Measurements from ENCODE around the gene COMT.

COMT gene

DNA sequence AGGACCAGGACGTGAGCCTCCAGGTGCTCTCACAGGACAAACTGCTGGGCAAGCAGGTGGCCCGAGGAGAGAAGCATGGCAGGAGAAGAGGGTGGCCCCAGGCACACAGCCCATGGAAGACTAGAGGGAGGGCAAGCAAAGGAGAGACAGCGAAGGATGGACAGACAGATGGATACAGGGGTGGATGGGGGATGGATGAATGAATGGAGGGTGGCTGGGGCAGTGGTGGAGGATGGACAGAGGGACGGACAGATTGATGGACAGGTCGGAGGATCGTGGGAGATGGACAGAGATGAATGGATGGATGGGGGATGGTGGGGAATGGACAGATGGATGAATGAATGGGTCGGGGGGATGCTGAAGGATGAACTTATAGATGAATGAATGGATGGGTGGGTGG lies 52.4 kb downstream of the COMT start:
- no peaks in the 10 kb centered on the region for H3K27me3 ChIP-seq (ENCODE audit: control insufficient read depth, insufficient read depth, low read length)
- no peak overlapping the region for H3K4me3 ChIP-seq (ENCODE audit: low read depth, low read length)
- no peak overlapping the region for H3K9ac ChIP-seq (ENCODE audit: low read length)
- H3K36me3 ChIP-seq (ENCODE audit: control insufficient read depth, insufficient read depth, low read length) = no peaks in the 10 kb centered on the region
- no peak overlapping the region for H3K27ac ChIP-seq (ENCODE audit: low read depth, low read length)
- H3K9me3 ChIP-seq (ENCODE audit: control insufficient read depth, insufficient read depth, low read depth, low read length) = no peaks in the 10 kb centered on the region
- H3K4me1 ChIP-seq (ENCODE audit: control insufficient read depth, insufficient read depth, low read length) = peaks cover 7% of the 10 kb centered on the region

GRCh38 chr22:19994851-19995610 lies 53.5 kb downstream of the COMT start:
- H3K9ac ChIP-seq (ENCODE audit: low read length) = no peak overlapping the region

DNA sequence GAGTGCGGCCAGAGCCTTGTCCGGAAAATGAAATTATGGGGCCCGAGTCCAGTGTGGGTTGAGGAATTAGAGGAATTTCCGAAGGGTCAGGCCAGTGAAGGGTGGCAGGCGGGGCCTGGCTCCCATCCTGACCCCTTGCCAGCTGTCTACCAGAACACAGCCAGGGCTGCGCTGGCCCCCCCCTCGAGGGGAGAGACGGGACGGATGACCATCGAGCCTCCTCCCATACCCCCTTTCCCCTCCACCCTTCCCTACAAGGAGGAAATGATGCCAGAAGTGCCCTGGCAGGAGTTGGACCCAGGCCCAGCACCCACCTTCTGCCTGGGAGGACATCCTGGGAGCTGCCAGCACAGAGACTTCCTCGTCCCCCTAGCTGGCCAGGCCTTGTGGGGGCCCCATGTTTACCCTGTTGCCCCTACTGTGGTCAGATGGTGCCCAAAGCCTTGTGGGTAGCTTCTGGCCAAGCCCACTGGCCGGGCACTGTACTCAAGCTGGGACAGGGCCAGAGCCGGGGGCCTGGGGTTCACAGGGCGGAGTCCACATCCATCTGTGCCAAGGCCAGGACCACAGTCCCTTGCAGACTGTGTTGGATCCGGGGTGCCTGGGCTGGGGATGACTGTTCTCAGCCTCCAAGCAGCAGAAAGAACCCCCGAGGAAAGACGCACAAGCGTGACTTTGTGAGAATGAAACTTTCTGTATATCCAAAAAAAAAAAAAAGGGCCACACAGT lies 54.2 kb downstream of the COMT start:
- Histone ChIP-seq H3K4me1 (ENCODE audit: control insufficient read depth, insufficient read depth, low read length) (peaks cover 24% of the 10 kb centered on the region), H3K4me3 (ENCODE audit: low read depth, low read length) (no peak overlapping the region), H3K9me3 (ENCODE audit: control insufficient read depth, insufficient read depth, low read depth, low read length) (no peaks in the 10 kb centered on the region), H3K9ac (ENCODE audit: low read length) (no peak overlapping the region), H3K27me3 (ENCODE audit: control insufficient read depth, insufficient read depth, low read length) (no peaks in the 10 kb centered on the region), H3K27ac (ENCODE audit: low read depth, low read length) (no peak overlapping the region), H3K36me3 (ENCODE audit: control insufficient read depth, insufficient read depth, low read length) (no peaks in the 10 kb centered on the region)

More at GRCh38 chr22:19994851-19995610, 53.5 kb downstream of the COMT start:
- H3K36me3 ChIP-seq (ENCODE audit: control insufficient read depth, insufficient read depth, low read length) = no peaks in the 10 kb centered on the region
- H3K27ac ChIP-seq (ENCODE audit: low read depth, low read length) = no peak overlapping the region
- H3K4me3 ChIP-seq (ENCODE audit: low read depth, low read length) = no peak overlapping the region
- peaks cover 17% of the 10 kb centered on the region for H3K4me1 ChIP-seq (ENCODE audit: control insufficient read depth, insufficient read depth, low read length)
- no peaks in the 10 kb centered on the region for H3K27me3 ChIP-seq (ENCODE audit: control insufficient read depth, insufficient read depth, low read length)
- H3K9me3 ChIP-seq (ENCODE audit: control insufficient read depth, insufficient read depth, low read depth, low read length) = no peaks in the 10 kb centered on the region

DNA sequence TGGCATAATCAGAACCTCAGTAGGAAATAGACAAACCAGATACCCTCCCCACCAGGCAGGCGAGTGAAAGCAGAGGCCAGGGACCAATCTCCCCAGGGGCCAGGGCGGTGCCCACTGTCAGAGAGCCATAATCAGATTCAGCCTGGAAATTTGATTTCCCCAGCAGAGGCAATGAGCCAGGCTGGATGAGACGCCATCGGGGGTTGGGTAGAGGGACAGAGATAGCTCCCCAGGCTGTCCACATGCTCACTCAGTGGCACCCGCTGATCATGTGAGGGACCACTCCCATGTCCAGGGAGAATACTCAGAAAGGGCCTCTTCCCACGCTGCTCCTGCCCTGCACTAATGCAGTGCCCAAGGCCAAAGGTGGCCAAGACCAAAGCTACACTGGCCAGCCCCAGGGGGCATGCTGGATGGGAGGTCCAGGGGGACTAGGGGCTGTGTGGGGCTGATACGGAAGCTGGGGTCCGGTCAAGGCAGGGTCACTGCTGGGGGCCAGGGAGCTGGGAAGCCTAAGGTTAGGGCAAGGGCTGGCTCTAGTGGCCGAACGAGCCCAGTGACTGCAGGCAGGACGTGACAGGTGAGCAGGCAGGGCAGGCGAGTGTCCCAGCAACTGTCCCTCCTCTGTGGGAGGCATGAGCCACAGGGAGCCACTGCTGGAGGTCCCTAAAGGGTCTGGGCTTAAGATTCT lies 55.3 kb downstream of the COMT start:
- no peaks in the 10 kb centered on the region for H3K36me3 ChIP-seq (ENCODE audit: control insufficient read depth, insufficient read depth, low read length)
- H3K4me3 ChIP-seq (ENCODE audit: low read depth, low read length) = no peak overlapping the region
- H3K9me3 ChIP-seq (ENCODE audit: control insufficient read depth, insufficient read depth, low read depth, low read length) = no peaks in the 10 kb centered on the region
- no peak overlapping the region for H3K27ac ChIP-seq (ENCODE audit: low read depth, low read length)
- no peak overlapping the region for H3K9ac ChIP-seq (ENCODE audit: low read length)
- no peaks in the 10 kb centered on the region for H3K27me3 ChIP-seq (ENCODE audit: control insufficient read depth, insufficient read depth, low read length)
- peaks cover 33% of the 10 kb centered on the region for H3K4me1 ChIP-seq (ENCODE audit: control insufficient read depth, insufficient read depth, low read length)

DNA sequence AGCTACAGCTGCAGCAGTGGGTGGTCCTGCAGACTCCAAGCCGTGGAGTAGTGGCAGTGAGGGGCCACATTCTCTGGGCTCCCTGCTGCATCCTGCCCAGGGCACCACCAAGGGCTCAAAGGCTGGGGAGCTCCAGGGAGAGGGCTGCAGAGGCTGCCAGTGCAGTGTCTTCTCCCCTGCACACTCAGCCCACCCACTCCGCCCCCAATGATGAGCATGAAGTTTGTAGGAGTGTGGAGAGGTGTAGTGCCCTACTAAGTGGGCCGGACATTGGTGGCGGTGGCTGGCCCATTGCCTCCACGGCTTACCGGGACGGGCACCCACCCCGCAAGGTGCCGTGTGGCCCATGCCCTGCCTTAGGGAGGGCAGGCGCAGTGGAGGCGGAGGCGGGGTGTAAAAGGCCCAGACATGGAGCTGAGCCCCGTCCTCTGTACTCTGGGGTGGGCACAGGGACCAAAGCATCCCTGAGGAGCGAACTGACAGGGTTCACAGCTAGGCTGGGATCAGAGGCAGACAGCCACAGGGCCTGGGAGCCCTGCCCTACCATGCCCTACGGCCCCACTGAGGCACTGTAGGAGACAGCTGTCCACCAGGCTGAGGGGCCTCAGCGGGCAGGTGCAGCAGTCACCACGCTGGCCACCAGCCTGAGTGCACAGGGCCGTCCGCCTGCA lies 56.1 kb downstream of the COMT start:
- no peak overlapping the region for H3K4me3 ChIP-seq (ENCODE audit: low read depth, low read length)
- H3K4me1 ChIP-seq (ENCODE audit: control insufficient read depth, insufficient read depth, low read length) = peaks cover 35% of the 10 kb centered on the region
- no peak overlapping the region for H3K27ac ChIP-seq (ENCODE audit: low read depth, low read length)
- H3K27me3 ChIP-seq (ENCODE audit: control insufficient read depth, insufficient read depth, low read length) = no peaks in the 10 kb centered on the region
- no peaks in the 10 kb centered on the region for H3K9me3 ChIP-seq (ENCODE audit: control insufficient read depth, insufficient read depth, low read depth, low read length)
- H3K9ac ChIP-seq (ENCODE audit: low read length) = no peak overlapping the region
- H3K36me3 ChIP-seq (ENCODE audit: control insufficient read depth, insufficient read depth, low read length) = no peaks in the 10 kb centered on the region

GRCh38 chr22:19998232-19998951 lies 56.8 kb downstream of the COMT start:
- H3K36me3 ChIP-seq (ENCODE audit: control insufficient read depth, insufficient read depth, low read length) = no peaks in the 10 kb centered on the region
- H3K4me1 ChIP-seq (ENCODE audit: control insufficient read depth, insufficient read depth, low read length) = peaks cover 35% of the 10 kb centered on the region
- H3K9me3 ChIP-seq (ENCODE audit: control insufficient read depth, insufficient read depth, low read depth, low read length) = peaks cover 1% of the 10 kb centered on the region; the same call in 1 of the 2 replicates
- H3K9ac ChIP-seq (ENCODE audit: low read length) = no peak overlapping the region
- H3K27me3 ChIP-seq (ENCODE audit: control insufficient read depth, insufficient read depth, low read length) = no peaks in the 10 kb centered on the region
- H3K27ac ChIP-seq (ENCODE audit: low read depth, low read length) = no peak overlapping the region
- H3K4me3 ChIP-seq (ENCODE audit: low read depth, low read length) = no peak overlapping the region

DNA sequence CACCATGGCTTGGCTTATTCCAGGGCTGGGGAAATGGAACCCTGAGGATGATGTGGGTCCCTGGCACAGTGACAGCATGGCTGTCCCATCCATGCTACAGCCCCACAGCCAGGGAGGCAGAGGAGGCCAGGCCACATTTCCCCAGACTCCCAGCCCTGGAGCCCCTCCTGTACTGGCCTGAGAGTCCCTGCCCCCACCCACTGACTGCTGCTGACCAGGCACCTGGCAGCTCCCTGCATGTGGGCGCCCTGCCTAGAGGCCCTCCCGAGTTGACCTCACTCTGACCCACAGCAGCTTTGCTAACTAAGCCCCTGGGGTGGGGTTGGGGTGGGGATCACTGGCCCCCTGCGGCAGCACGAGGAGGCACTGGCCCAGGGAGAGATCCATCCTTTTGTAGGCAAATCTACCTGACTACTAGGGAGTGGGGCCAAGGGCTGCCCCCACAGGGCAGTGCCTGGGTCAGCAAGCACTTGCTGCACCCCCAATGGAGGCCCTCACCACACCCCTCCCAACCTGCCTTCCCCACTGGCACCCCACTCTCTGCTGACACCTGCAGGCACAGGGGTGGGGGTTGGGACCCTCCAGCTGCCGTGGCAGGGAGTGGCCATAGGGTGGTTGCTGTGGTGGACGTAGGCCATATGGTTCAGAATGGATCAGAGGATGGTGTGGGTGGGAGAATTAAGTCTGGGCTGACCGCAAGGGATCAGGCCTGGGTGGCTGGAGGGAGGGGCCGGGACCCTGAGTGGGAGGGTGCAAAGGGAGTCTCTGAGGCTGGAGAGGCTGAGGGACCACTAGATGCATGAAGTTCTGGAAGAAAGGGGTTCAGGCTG lies 57.6 kb downstream of the COMT start:
- H3K9me3 ChIP-seq (ENCODE audit: control insufficient read depth, insufficient read depth, low read depth, low read length) = peaks cover 7% of the 10 kb centered on the region; the same call in 1 of the 2 replicates
- peaks cover 35% of the 10 kb centered on the region for H3K4me1 ChIP-seq (ENCODE audit: control insufficient read depth, insufficient read depth, low read length)
- H3K27ac ChIP-seq (ENCODE audit: low read depth, low read length) = no peak overlapping the region
- H3K36me3 ChIP-seq (ENCODE audit: control insufficient read depth, insufficient read depth, low read length) = no peaks in the 10 kb centered on the region
- H3K9ac ChIP-seq (ENCODE audit: low read length) = no peak overlapping the region
- no peaks in the 10 kb centered on the region for H3K27me3 ChIP-seq (ENCODE audit: control insufficient read depth, insufficient read depth, low read length)
- no peak overlapping the region for H3K4me3 ChIP-seq (ENCODE audit: low read depth, low read length)

- peaks cover 35% of the 10 kb centered on the region for H3K4me1 ChIP-seq (ENCODE audit: control insufficient read depth, insufficient read depth, low read length)
- no peaks in the 10 kb centered on the region for H3K27me3 ChIP-seq (ENCODE audit: control insufficient read depth, insufficient read depth, low read length)
Observed at GRCh38 chr22:20000246-20001081, 58.9 kb downstream of the COMT start.

DNA sequence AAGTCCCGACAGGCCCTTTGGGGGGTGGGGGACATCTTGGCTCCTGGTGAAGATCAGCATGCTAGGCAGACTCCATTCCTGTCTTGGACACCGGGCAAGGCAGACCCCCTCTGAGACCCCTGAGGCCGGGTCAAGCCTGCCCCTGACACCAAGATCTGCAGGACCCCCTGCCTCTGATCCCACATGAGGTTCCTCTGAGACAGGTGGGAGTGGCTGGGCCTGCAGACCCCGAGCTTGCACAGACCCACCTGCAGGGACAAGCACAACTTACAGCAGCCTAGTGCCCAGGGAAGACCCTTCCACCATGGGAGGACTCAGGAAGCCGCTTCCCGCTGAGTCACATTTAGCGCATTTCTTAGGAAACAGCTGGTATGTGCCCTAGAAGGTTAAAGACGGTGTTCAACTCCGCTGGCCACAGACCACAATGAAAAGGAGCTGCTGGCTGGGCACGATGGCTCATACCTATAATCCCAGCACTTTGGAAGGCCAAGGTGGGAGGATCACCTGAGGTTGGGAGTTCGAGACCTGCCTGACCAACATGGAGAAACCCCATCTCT lies 59.6 kb downstream of the COMT start:
- Histone ChIP-seq H3K27ac (ENCODE audit: low read depth, low read length) (no peak overlapping the region), H3K36me3 (ENCODE audit: control insufficient read depth, insufficient read depth, low read length) (no peaks in the 10 kb centered on the region), H3K4me1 (ENCODE audit: control insufficient read depth, insufficient read depth, low read length) (peaks cover 35% of the 10 kb centered on the region), H3K9ac (ENCODE audit: low read length) (no peak overlapping the region), H3K27me3 (ENCODE audit: control insufficient read depth, insufficient read depth, low read length) (no peaks in the 10 kb centered on the region), H3K9me3 (ENCODE audit: control insufficient read depth, insufficient read depth, low read depth, low read length) (peaks cover 15% of the 10 kb centered on the region), H3K4me3 (ENCODE audit: low read depth, low read length) (no peak overlapping the region)

More at GRCh38 chr22:20000246-20001081, 58.9 kb downstream of the COMT start:
- Histone ChIP-seq H3K27ac (ENCODE audit: low read depth, low read length) (no peak overlapping the region), H3K36me3 (ENCODE audit: control insufficient read depth, insufficient read depth, low read length) (no peaks in the 10 kb centered on the region), H3K4me3 (ENCODE audit: low read depth, low read length) (no peak overlapping the region), H3K9ac (ENCODE audit: low read length) (no peak overlapping the region), H3K9me3 (ENCODE audit: control insufficient read depth, insufficient read depth, low read depth, low read length) (peaks cover 15% of the 10 kb centered on the region)

Data from HUES6 (cell line).